Measurements from ENCODE around the gene DACH2.

- TF ChIP-seq CTCF (IDR thresholded peaks at IDR 0.05) (no peak), EP300 (IDR thresholded peaks at IDR 0.05; ENCODE audit: borderline replicate concordance in 1 of 2, low read depth in 1 of 2, low read length in 1 of 2) (no peak), EZH2phosphoT487 (IDR thresholded peaks at IDR 0.05; ENCODE audit: borderline replicate concordance, low read depth) (no peak), RAD21 (IDR thresholded peaks at IDR 0.05; ENCODE audit: low read length) (no peak), RFX5 (IDR thresholded peaks at IDR 0.05; ENCODE audit: low read length) (no peak), NRF1 (IDR thresholded peaks at IDR 0.05; ENCODE audit: low read depth, low read length) (no peak), TAF1 (IDR thresholded peaks at IDR 0.05; ENCODE audit: borderline replicate concordance, low read depth, low read length) (no peak), GABPA (IDR thresholded peaks at IDR 0.05; ENCODE audit: low read depth) (no peak), ZBTB33 (IDR thresholded peaks at IDR 0.05; ENCODE audit: borderline replicate concordance, low read depth) (no peak), MAX (IDR thresholded peaks at IDR 0.05; ENCODE audit: low read depth) (no peak), YY1 (IDR thresholded peaks at IDR 0.05; ENCODE audit: low read depth) (no peak)
Measured at GRCh38 chrX:86830685-86831084, 682.4 kb downstream of the DACH2 start.
